ENCODE results near the gene CAPZB.

- TF ChIP-seq CTCF (IDR thresholded peaks at IDR 0.05; ENCODE audit: low read depth, low read length): no peak
- no peak for TF ChIP-seq POLR2A (IDR thresholded peaks at IDR 0.05; ENCODE audit: extremely low read depth, insufficient read length)
These were observed 73.7 kb downstream of the CAPZB start for GRCh38 chr1:19411612-19412011.

All from NB4 (cell line).